ENCODE results near the gene CYP4B1.

The CYP4B1 gene

GRCh38 chr1:46760558-46761166 lies 38.2 kb upstream of the CYP4B1 start:
- H3K4me3 ChIP-seq (ENCODE audit: low read depth, low read length, poor library complexity, severe bottlenecking) = no peak overlapping the region
- no peak overlapping the region for H3K4me2 ChIP-seq (ENCODE audit: low read length)
- H3K79me2 ChIP-seq (ENCODE audit: insufficient read depth, low read length) = no peaks in the 10 kb centered on the region
- no peaks in the 10 kb centered on the region for H3K9me2 ChIP-seq (ENCODE audit: low read depth, low read length)
- TF ChIP-seq EZH2 (IDR thresholded peaks at IDR 0.05; ENCODE audit: borderline replicate concordance, low read length) = no peak
- no peaks in the 10 kb centered on the region for H3K27me3 ChIP-seq (ENCODE audit: insufficient read depth, low read length)
- H3K36me3 ChIP-seq (ENCODE audit: insufficient read depth, low read length) = no peaks in the 10 kb centered on the region
- no peak overlapping the region for H3K9ac ChIP-seq (ENCODE audit: low read length)
- H3K9me3 ChIP-seq (ENCODE audit: low read length) = no peaks in the 10 kb centered on the region
- no peaks in the 10 kb centered on the region for H3K4me1 ChIP-seq (ENCODE audit: insufficient read depth, low read length, severe bottlenecking)
- no peak overlapping the region for H2AFZ ChIP-seq (ENCODE audit: low read length)
- H3F3A ChIP-seq (ENCODE audit: insufficient read depth, low read length) = no peaks in the 10 kb centered on the region
- no peak overlapping the region for H3K27ac ChIP-seq (ENCODE audit: low read depth, low read length, poor library complexity, severe bottlenecking)
- H4K20me1 ChIP-seq (ENCODE audit: insufficient read depth, low read length) = no peaks in the 10 kb centered on the region

GRCh38 chr1:46761740-46762139 lies 37.1 kb upstream of the CYP4B1 start:
- no peaks in the 10 kb centered on the region for H3K36me3 ChIP-seq (ENCODE audit: insufficient read depth, low read length)
- no peaks in the 10 kb centered on the region for H3K9me3 ChIP-seq (ENCODE audit: low read length)
- H3F3A ChIP-seq (ENCODE audit: insufficient read depth, low read length) = no peaks in the 10 kb centered on the region
- no peak overlapping the region for H2AFZ ChIP-seq (ENCODE audit: low read length)
- no peak for TF ChIP-seq EZH2 (IDR thresholded peaks at IDR 0.05; ENCODE audit: borderline replicate concordance, low read length)
- TF ChIP-seq CTCF (IDR thresholded peaks at IDR 0.05; ENCODE audit: low read length) = no peak
- no peaks in the 10 kb centered on the region for H3K4me1 ChIP-seq (ENCODE audit: insufficient read depth, low read length, severe bottlenecking)
- H3K9me2 ChIP-seq (ENCODE audit: low read depth, low read length) = no peaks in the 10 kb centered on the region
- no peak overlapping the region for H3K9ac ChIP-seq (ENCODE audit: low read length)
- H3K4me2 ChIP-seq (ENCODE audit: low read length) = no peak overlapping the region
- H3K27me3 ChIP-seq (ENCODE audit: insufficient read depth, low read length) = no peaks in the 10 kb centered on the region
- no peaks in the 10 kb centered on the region for H3K79me2 ChIP-seq (ENCODE audit: insufficient read depth, low read length)
- H3K27ac ChIP-seq (ENCODE audit: low read depth, low read length, poor library complexity, severe bottlenecking) = no peak overlapping the region
- no peaks in the 10 kb centered on the region for H4K20me1 ChIP-seq (ENCODE audit: insufficient read depth, low read length)
- no peak overlapping the region for H3K4me3 ChIP-seq (ENCODE audit: low read depth, low read length, poor library complexity, severe bottlenecking)

GRCh38 chr1:46764402-46764801 lies 34.4 kb upstream of the CYP4B1 start:
- H3K9me2 ChIP-seq (ENCODE audit: low read depth, low read length) = no peaks in the 10 kb centered on the region
- H3K4me1 ChIP-seq (ENCODE audit: insufficient read depth, low read length, severe bottlenecking) = no peaks in the 10 kb centered on the region
- no peaks in the 10 kb centered on the region for H3K36me3 ChIP-seq (ENCODE audit: insufficient read depth, low read length)
- no peaks in the 10 kb centered on the region for H4K20me1 ChIP-seq (ENCODE audit: insufficient read depth, low read length)
- no peaks in the 10 kb centered on the region for H3K27me3 ChIP-seq (ENCODE audit: insufficient read depth, low read length)
- H2AFZ ChIP-seq (ENCODE audit: low read length) = no peak overlapping the region
- H3K9me3 ChIP-seq (ENCODE audit: low read length) = no peaks in the 10 kb centered on the region
- TF ChIP-seq EZH2 (IDR thresholded peaks at IDR 0.05; ENCODE audit: borderline replicate concordance, low read length) (no peak), CTCF (IDR thresholded peaks at IDR 0.05; ENCODE audit: low read length) (no peak)
- no peak overlapping the region for H3K27ac ChIP-seq (ENCODE audit: low read depth, low read length, poor library complexity, severe bottlenecking)
- H3K9ac ChIP-seq (ENCODE audit: low read length) = no peak overlapping the region
- no peaks in the 10 kb centered on the region for H3K79me2 ChIP-seq (ENCODE audit: insufficient read depth, low read length)
- H3F3A ChIP-seq (ENCODE audit: insufficient read depth, low read length) = no peaks in the 10 kb centered on the region
- H3K4me3 ChIP-seq (ENCODE audit: low read depth, low read length, poor library complexity, severe bottlenecking) = no peak overlapping the region
- H3K4me2 ChIP-seq (ENCODE audit: low read length) = no peak overlapping the region

GRCh38 chr1:46767649-46768282 lies 31.1 kb upstream of the CYP4B1 start:
- Histone ChIP-seq H3K36me3 (ENCODE audit: insufficient read depth, low read length) (no peaks in the 10 kb centered on the region), H4K20me1 (ENCODE audit: insufficient read depth, low read length) (no peaks in the 10 kb centered on the region), H2AFZ (ENCODE audit: low read length) (no peak overlapping the region), H3F3A (ENCODE audit: insufficient read depth, low read length) (no peaks in the 10 kb centered on the region), H3K27me3 (ENCODE audit: insufficient read depth, low read length) (no peaks in the 10 kb centered on the region), H3K27ac (ENCODE audit: low read depth, low read length, poor library complexity, severe bottlenecking) (no peak overlapping the region), H3K9me3 (ENCODE audit: low read length) (peaks cover 5% of the 10 kb centered on the region; the same call in 1 of the 2 replicates), H3K9ac (ENCODE audit: low read length) (no peak overlapping the region), H3K79me2 (ENCODE audit: insufficient read depth, low read length) (no peaks in the 10 kb centered on the region), H3K4me1 (ENCODE audit: insufficient read depth, low read length, severe bottlenecking) (no peaks in the 10 kb centered on the region), H3K9me2 (ENCODE audit: low read depth, low read length) (no peaks in the 10 kb centered on the region), H3K4me2 (ENCODE audit: low read length) (no peak overlapping the region), H3K4me3 (ENCODE audit: low read depth, low read length, poor library complexity, severe bottlenecking) (no peak overlapping the region)
- no peak for TF ChIP-seq CTCF (IDR thresholded peaks at IDR 0.05; ENCODE audit: low read length)
- no peak for TF ChIP-seq EZH2 (IDR thresholded peaks at IDR 0.05; ENCODE audit: borderline replicate concordance, low read length)

All from OCI-LY1 (cell line).